Measurements from ENCODE around the gene TMC3.

The TMC3 gene

GRCh38 chr15:81329446-81329845, 44.6 kb downstream of the TMC3 start:
- no peak for TF ChIP-seq CTCF (IDR thresholded peaks at IDR 0.05; ENCODE audit: low read depth, low read length, missing control alignments)
- no peak for DNase-seq (ENCODE audit: extremely low read depth, low read depth)
- no peak overlapping the region for H3K4me3 ChIP-seq (replicated peaks; ENCODE audit: low read depth, low read length)

- peak; percentile 22 for DNase-seq (ENCODE audit: extremely low read depth, low read depth)
- TF ChIP-seq CTCF (IDR thresholded peaks at IDR 0.05; ENCODE audit: low read depth, low read length, missing control alignments) = no peak
- H3K4me3 ChIP-seq (replicated peaks; ENCODE audit: low read depth, low read length) = no peak overlapping the region
These were observed 46.5 kb downstream of the TMC3 start for GRCh38 chr15:81327516-81327915.

DNA sequence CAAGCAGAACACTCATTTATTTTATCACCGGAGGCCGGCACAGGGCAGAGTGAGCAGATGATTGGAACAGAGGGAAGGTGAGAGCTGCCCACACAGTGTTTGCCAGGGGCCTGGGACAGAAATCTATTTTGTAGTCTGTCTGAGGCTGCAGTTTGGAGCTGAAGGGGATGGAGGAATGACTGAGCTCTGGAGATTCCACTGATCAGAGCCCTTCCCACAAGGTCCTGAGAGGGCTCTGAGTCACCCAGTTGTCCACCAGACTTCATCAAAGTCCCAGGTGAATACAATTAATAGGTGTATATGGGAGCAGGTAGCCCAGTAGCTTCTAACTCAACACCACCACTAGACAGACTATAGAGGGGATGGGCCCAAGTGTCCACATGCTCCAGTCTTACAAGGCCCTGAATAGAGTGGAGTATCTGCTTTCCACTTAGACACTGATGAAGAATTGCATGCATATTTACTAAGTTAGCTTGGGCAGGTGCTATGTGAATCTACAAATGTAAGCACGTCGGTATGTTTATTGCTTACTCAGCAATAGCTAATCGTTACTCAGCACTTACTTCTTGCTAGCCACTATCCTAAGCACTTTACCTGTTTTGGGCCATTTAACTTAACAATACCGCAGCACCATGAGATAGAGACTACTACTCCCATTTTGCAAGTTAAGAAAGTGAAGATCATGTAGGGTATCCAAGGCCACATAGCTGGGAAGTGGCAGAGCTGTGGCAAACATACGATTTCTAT, 47.4 kb downstream of the TMC3 start:
- no peak for DNase-seq (ENCODE audit: extremely low read depth, low read depth)
- TF ChIP-seq CTCF (IDR thresholded peaks at IDR 0.05; ENCODE audit: low read depth, low read length, missing control alignments) = no peak
- H3K4me3 ChIP-seq (replicated peaks; ENCODE audit: low read depth, low read length) = no peak overlapping the region

DNA sequence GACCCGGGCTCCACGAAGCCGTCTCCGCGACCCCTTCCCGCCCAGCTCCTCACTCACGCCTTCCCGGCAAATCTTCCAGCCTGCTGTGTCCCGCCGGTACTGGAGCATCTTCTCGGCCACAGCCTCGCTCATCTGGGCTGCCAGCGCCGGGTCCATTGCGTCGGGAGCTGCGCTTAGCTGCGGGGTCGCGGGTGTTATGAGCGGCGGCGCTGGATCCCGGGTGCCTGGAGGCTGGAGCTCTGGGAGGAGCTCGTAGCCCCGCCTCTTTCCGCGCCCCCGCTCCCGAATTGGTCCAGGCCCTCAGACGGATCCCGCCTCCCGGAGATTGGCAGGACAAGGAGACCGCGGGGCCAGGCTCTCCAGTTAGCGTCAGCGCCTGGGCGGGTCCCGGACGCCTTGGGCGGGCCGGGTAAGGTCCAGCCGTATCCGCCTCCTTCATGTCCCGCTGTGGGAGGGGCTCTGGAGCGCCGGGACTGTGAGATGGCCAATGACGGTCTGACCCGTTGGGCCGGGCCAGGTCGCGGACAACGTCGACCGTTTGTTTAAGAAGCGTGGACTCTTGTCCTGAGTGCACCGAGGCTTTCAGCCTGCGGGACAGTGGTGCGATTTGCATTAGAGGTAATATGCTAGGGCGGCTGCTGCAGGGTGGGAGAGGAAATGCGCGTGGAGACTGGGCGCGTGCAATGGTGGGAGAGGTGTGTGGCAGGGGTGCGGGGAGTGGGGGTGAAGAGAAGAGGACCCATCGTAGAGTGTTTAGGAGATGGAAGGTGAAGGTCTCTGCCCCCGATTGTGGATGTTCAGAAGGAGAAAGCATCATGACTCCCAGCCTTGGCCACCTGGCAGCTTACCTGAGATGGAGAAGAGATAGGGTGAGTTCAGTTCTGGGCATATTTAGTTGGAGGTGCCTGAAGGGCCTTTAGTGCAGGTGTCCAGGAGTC, 49.8 kb downstream of the TMC3 start, which contains the start of gene STARD5:
STARD5 (minus strand) TSS at position 198 of the 938 bp plus-strand sequence; CDS start at position 156, 42 bp downstream.
- no peak for TF ChIP-seq CTCF (IDR thresholded peaks at IDR 0.05; ENCODE audit: low read depth, low read length, missing control alignments)
- peak; percentile 78 for DNase-seq (ENCODE audit: extremely low read depth, low read depth)
- peak within 1 kb of the TSS; percentile 75 for H3K4me3 ChIP-seq (replicated peaks; ENCODE audit: low read depth, low read length)

GRCh38 chr15:81323559-81323943, 50.5 kb downstream of the TMC3 start:
- TF ChIP-seq CTCF (IDR thresholded peaks at IDR 0.05; ENCODE audit: low read depth, low read length, missing control alignments) = no peak
- H3K4me3 ChIP-seq (replicated peaks; ENCODE audit: low read depth, low read length) = peak overlapping the region; percentile 75
- DNase-seq (ENCODE audit: extremely low read depth, low read depth) = no peak

DNA sequence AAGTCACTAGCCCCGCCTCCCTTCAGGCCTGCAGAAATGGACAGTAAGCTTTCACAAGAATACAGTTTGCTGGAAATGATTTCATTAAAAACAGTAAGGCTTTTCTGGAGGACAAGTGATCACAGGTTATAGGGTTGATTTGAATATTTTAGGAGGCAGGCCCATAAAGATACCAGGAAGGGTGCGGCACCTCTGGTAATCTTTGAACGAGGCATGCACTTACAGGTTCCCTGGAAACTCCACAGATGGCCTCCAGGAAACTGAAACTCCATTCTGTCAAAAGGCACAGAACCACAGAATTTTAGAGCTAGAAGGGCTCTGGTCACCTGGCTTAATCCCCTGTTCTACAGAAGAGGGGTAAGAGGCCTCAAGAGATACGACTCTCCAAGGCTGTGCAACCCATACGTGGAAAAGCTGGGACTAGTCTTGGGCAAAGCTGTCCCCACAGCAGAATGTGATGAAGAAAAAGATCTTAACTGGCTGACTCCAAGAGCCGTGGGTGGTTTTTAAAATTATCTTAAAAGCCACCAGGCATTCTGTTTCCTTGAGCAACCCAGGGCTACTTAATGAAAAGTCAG, 51.2 kb downstream of the TMC3 start:
- peak overlapping the region; percentile 75 for H3K4me3 ChIP-seq (replicated peaks; ENCODE audit: low read depth, low read length)
- DNase-seq (ENCODE audit: extremely low read depth, low read depth) = no peak
- TF ChIP-seq CTCF (IDR thresholded peaks at IDR 0.05; ENCODE audit: low read depth, low read length, missing control alignments) = no peak
